K562 (cell line): Measurements from ENCODE around the gene PIK3R5. TPM values are rescaled to one million over a fixed set of nuclear protein-coding genes. Genes with fewer than 3 reads are reported as not detected.

Source experiments
- ATAC-seq: fragments of 200-7000 bp; cut with Tn5 transposase; 3 replicates; pipeline ENCODE4 v1.9.1; 2020; ENCODE audit warnings: moderate library complexity
- BruUV-seq: library from RNA; stranded (reverse); fragments of 400-500 nt; replicated peaks from 2 replicates; lab custom pipeline; 2021; lab: Mats Ljungman, UMichigan
- CTCF ChIA-PET: fragments of 300-600 bp; formaldehyde crosslinking; extraction: SDS; loops from one replicate; lab custom pipeline; 2021; ENCODE audit warnings: low intra/inter-chr PET ratio; lab: Yijun Ruan, JAX
- POLR2A ChIA-PET: fragments of 300-600, 350-650 bp; sonication (Branson Sonifier 250); formaldehyde crosslinking; extraction: SDS; loops from one replicate; lab custom pipeline; 2021; ENCODE audit warnings: antibody characterized with exemption, inconsistent platforms; lab: Yijun Ruan, JAX
- DNase-seq, 4 experiments: peaks; one replicate each; pipeline versions ENCODE4 v3.0.0 to v3.0.0-alpha.2; 2011 to 2018; ENCODE audit warnings: low spot score in 3 of 4, mixed read lengths in 3 of 4; ENCODE audit errors: extremely low read depth in 1 of 4
- FAIRE-seq: peaks from 2 replicates; lab custom pipeline; 2011; peaks lifted over from hg19 to GRCh38; lab: Jason Lieb, UNC
- H2AFZ ChIP-seq: 2 replicates; pipeline ENCODE4 v1.6.0; 2011; ENCODE audit warnings: low read depth, low read length, control low read depth, inconsistent platforms
- H3K27ac ChIP-seq: fragments of 200-600 bp; 3 replicates; pipeline ENCODE4 v1.8.0; 2011; ENCODE audit warnings: low read depth, mild to moderate bottlenecking, control low read depth, inconsistent platforms, low read length, moderate library complexity, mixed read lengths; ENCODE audit errors: extremely low read depth
- H3K27me3 ChIP-seq, 2 experiments: fragments of 300-600 bp in 1 of 2; 2 replicates in 1 of 2; 3 replicates in 1 of 2; pipeline versions ENCODE4 v1.6.0 to v1.8.0; 2011; ENCODE audit warnings: inconsistent platforms in 2 of 2, low read length in 2 of 2, mild to moderate bottlenecking in 1 of 2, mixed read lengths in 1 of 2, moderate library complexity in 1 of 2; ENCODE audit not compliant: control insufficient read depth in 2 of 2, insufficient read depth in 2 of 2
- H3K36me3 ChIP-seq: fragments of 300-600 bp; 3 replicates; pipeline ENCODE4 v1.8.0; 2011; ENCODE audit warnings: mild to moderate bottlenecking, low read length, inconsistent platforms; ENCODE audit not compliant: control insufficient read depth, insufficient read depth
- H3K4me1 ChIP-seq, 2 experiments: fragments of 200-600 bp in 1 of 2; replicated peaks in 1 of 2; 2 replicates in 1 of 2; 3 replicates in 1 of 2; pipeline versions ENCODE4 v1.5.1 to v1.8.0; 2011; ENCODE audit warnings: inconsistent platforms in 2 of 2, low read length in 2 of 2, mild to moderate bottlenecking in 1 of 2, mixed read lengths in 1 of 2, moderate library complexity in 1 of 2; ENCODE audit not compliant: control insufficient read depth in 2 of 2, insufficient read depth in 2 of 2
- H3K4me2 ChIP-seq: 2 replicates; pipeline ENCODE4 v1.6.1; 2011; ENCODE audit warnings: low read length, control low read depth, inconsistent platforms, mixed read lengths; ENCODE audit not compliant: insufficient read depth
- H3K4me3 ChIP-seq: fragments of 200-600 bp; sonication (generic), shearing (Covaris generic); 2 replicates; pipeline ENCODE4 v1.5.1; 2016; ENCODE audit warnings: control low read depth, inconsistent platforms
- H3K79me2 ChIP-seq: fragments of 200-600 bp; 3 replicates; pipeline ENCODE4 v1.8.0; 2011; ENCODE audit warnings: low read length, inconsistent platforms; ENCODE audit not compliant: control insufficient read depth, insufficient read depth
- H3K9ac ChIP-seq, 2 experiments: 2 replicates each; pipeline versions ENCODE4 v1.6.0 to v1.6.1; 2011; ENCODE audit warnings: low read depth in 2 of 2, low read length in 2 of 2, control low read depth in 1 of 2, inconsistent platforms in 1 of 2, mild to moderate bottlenecking in 1 of 2, mixed read lengths in 1 of 2; ENCODE audit not compliant: insufficient read depth in 1 of 2
- H3K9me1 ChIP-seq: one replicate; pipeline ENCODE4 v1.6.0; 2011; ENCODE audit warnings: inconsistent platforms, mild to moderate bottlenecking, low read length, moderate library complexity; ENCODE audit not compliant: control insufficient read depth, insufficient read depth
- H3K9me3 ChIP-seq: replicated peaks from 2 replicates; pipeline ENCODE4 v1.5.1; 2011; ENCODE audit warnings: low read depth, low read length, inconsistent platforms; ENCODE audit not compliant: control insufficient read depth, insufficient read depth
- H4K20me1 ChIP-seq: replicated peaks from 2 replicates; pipeline ENCODE4 v1.6.1; 2011; ENCODE audit warnings: low read length, inconsistent platforms, mixed read lengths; ENCODE audit not compliant: control insufficient read depth, insufficient read depth
- ELK3 ChIP-seq: fragments of 450-650 bp; formaldehyde crosslinking; IDR thresholded peaks from 2 replicates; pipeline ENCODE4 v1.4.0; 2020; ENCODE audit warnings: mild to moderate bottlenecking
- HDAC6 ChIP-seq: IDR thresholded peaks from 2 replicates; pipeline ENCODE4 v1.6.1; 2012; ENCODE audit warnings: low read depth, mild to moderate bottlenecking, control low read depth, inconsistent platforms, low read length, moderate library complexity
- HMG20B ChIP-seq: fragments of 250-450 bp; sonication (Bioruptor Pico); IDR thresholded peaks from 2 replicates; pipeline ENCODE4 v1.5.0; 2021; ENCODE audit warnings: mild to moderate bottlenecking
- MEIS2 ChIP-seq: fragments of 450-650 bp; IDR thresholded peaks from 2 replicates; pipeline ENCODE4 v1.6.1; 2014; ENCODE audit warnings: mild to moderate bottlenecking; ENCODE audit not compliant: partially characterized antibody
- PATZ1 ChIP-seq: fragments of 250-450 bp; sonication (Bioruptor Pico); IDR thresholded peaks from 2 replicates; pipeline ENCODE4 v1.5.0; 2020; ENCODE audit warnings: mild to moderate bottlenecking, borderline replicate concordance
- PHB ChIP-seq: fragments of 250-450 bp; sonication (Bioruptor Pico); IDR thresholded peaks from 2 replicates; pipeline ENCODE4 v1.5.0; 2021
- POLR2AphosphoS5 ChIP-seq: IDR thresholded peaks from 2 replicates; pipeline ENCODE4 v1.6.1; 2011; ENCODE audit warnings: mild to moderate bottlenecking, low read depth, low read length, moderate library complexity; ENCODE audit not compliant: control insufficient read depth, insufficient read depth
- ZBTB11 ChIP-seq, 3 experiments: fragments of 200-800 bp in 1 of 3; fragments of 250-450 bp in 1 of 3; fragments of 450-650 bp in 1 of 3; sonication (Bioruptor Pico) in 1 of 3; sonication (Bioruptor generic) in 1 of 3; formaldehyde crosslinking in 1 of 3; IDR thresholded peaks; 2 replicates each; pipeline versions ENCODE4 v1.6.1 to v1.8.0; 2016 to 2022; ENCODE audit warnings: mild to moderate bottlenecking in 2 of 3, missing genetic modification characterization in 2 of 3, missing compliant biosample characterization in 1 of 3, moderate library complexity in 1 of 3
- ZNF511 ChIP-seq: sonication (generic); formaldehyde crosslinking; IDR thresholded peaks from 2 replicates; pipeline ENCODE4 v1.8.0; 2022; ENCODE audit warnings: mild to moderate bottlenecking, missing genetic modification reagents
- ZNF780A ChIP-seq: fragments of 250-450 bp; sonication (Bioruptor Pico); IDR thresholded peaks from 2 replicates; pipeline ENCODE4 v1.5.0; 2021; ENCODE audit warnings: mild to moderate bottlenecking
- WGBS: fragments of 100-300 bp; shearing (Covaris generic); methylation state at CpG from one replicate; pipeline ENCODE4 v1.1.6; 2016; ENCODE audit warnings: low coverage, mixed read lengths; ENCODE audit not compliant: insufficient coverage; ENCODE audit errors: missing lambda C conversion rate; 5-methylcytosine and 5-hydroxymethylcytosine counted together
- in situ Hi-C: fragments of 300-500 bp; cut with MboI; formaldehyde crosslinking; loops from 4 replicates; pipeline ENCODE4 v1.15.0; 2018; ENCODE audit warnings: inconsistent platforms, mixed read lengths
- intact Hi-C: fragments of 100-400 bp; cut with micrococcal nuclease; formaldehyde crosslinking; loops from 2 replicates; pipeline ENCODE4 v1.14.2; 2022
- polyA plus RNA-seq, 8 experiments: library from polyadenylated mRNA; depleted of rRNA in 4 of 8; stranded (reverse) in 5 of 8; unstranded in 3 of 8; fragments of >200 nt; fragmentation: Nextera tagmentation in 2 of 8; fragmentation: Illumina TruSeq in 1 of 8; extraction: Ambion mirVana in 2 of 8; extraction: Trizol in 1 of 8; gene quantifications; 2 replicates each; pipeline versions ENCODE4 v1.2.1 to v1.2.3, GENCODE V29; 2011 to 2014; ENCODE audit warnings: inconsistent platforms in 1 of 8, missing spikeins in 1 of 8
- total RNA-seq, 7 experiments: library from RNA; depleted of rRNA in 6 of 7; stranded (reverse); fragments of >200 nt in 6 of 7; fragmentation: Illumina TruSeq in 2 of 7; extraction: Trizol in 2 of 7; gene quantifications; 2 replicates each; pipeline versions ENCODE4 v1.2.1 to v1.2.3, GENCODE V29; 2011 to 2021; ENCODE audit warnings: low replicate concordance in 1 of 7

PIK3R5 gene
- total and polyA plus RNA-seq, 9 of the 15 experiments (the other 6 are each of a cell fraction or from before 2014, with no cell fraction given) = 0.01 to 0.38 TPM; not detected in 7

GRCh38 chr17:9001559-9001958, 36.1 kb upstream of the PIK3R5 start:
- H2AFZ ChIP-seq = no peak overlapping the region
- H3K36me3 ChIP-seq = no peaks in the 10 kb centered on the region
- in situ Hi-C loops = no loop called here
- no TSS peak for BruUV-seq
- TF ChIP-seq ZBTB11 (CRISPR knock-in tag; IDR thresholded peaks at IDR 0.05) (no peak), POLR2AphosphoS5 (no peak), PHB (CRISPR knock-in tag) (no peak), ZNF511 (CRISPR knock-in tag) (no peak), MEIS2 (no peak), HDAC6 (no peak), ZNF780A (CRISPR knock-in tag) (no peak), PATZ1 (no peak), HMG20B (CRISPR knock-in tag) (no peak), ELK3 (CRISPR knock-in tag) (no peak)
- TF ChIP-seq, all 486 proteins: peak for 0
- Histone ChIP-seq H3K9me3 (no peaks in the 10 kb centered on the region), H3K27ac (no peak overlapping the region), H3K79me2 (no peaks in the 10 kb centered on the region), H3K4me1 (no peaks in the 10 kb centered on the region), H3K9ac (no peak overlapping the region), H3K27me3 (peaks cover 0 to 21% of the 10 kb centered on the region in 2 experiments; a peak in 2 of 5 replicates), H4K20me1 (no peaks in the 10 kb centered on the region), H3K9me1 (no peaks in the 10 kb centered on the region), H3K4me3 (no peak overlapping the region), H3K4me2 (no peak overlapping the region)
- FAIRE-seq (no peak), DNase-seq (no peak), ATAC-seq (no peak)
- intact Hi-C loops = no loop called here
- ChIA-PET POLR2A (no interaction called here), CTCF (no interaction called here)
- 0% methylated on average over 3 of the region's 3 CpGs for WGBS
